Adipocyte (in vitro differentiated cells): ENCODE data around the gene ABHD15.

ENCODE experiments used
- DNase-seq: peaks from one replicate; pipeline ENCODE4 v3.0.0-alpha.2; 2015; ENCODE audit warnings: low read depth
- H3K27me3 ChIP-seq: replicated peaks from 2 replicates; pipeline ENCODE4 v1.7.0; 2013; ENCODE audit warnings: mild to moderate bottlenecking, low read length, moderate library complexity; ENCODE audit not compliant: control insufficient read depth, insufficient read depth
- H3K36me3 ChIP-seq: 2 replicates; pipeline ENCODE4 v1.7.0; 2013; ENCODE audit warnings: low read length, mild to moderate bottlenecking, moderate library complexity; ENCODE audit not compliant: control insufficient read depth, insufficient read depth, severe bottlenecking
- H3K4me1 ChIP-seq: 2 replicates; pipeline ENCODE4 v1.7.0; 2013; ENCODE audit warnings: mild to moderate bottlenecking, low read length, moderate library complexity; ENCODE audit not compliant: control insufficient read depth, insufficient read depth
- H3K4me3 ChIP-seq: 2 replicates; pipeline ENCODE4 v1.7.0; 2013; ENCODE audit warnings: mild to moderate bottlenecking, low read length, moderate library complexity
- H3K9ac ChIP-seq: 2 replicates; pipeline ENCODE4 v1.7.0; 2013; ENCODE audit warnings: mild to moderate bottlenecking, low read length, moderate library complexity
- H3K9me3 ChIP-seq: 2 replicates; pipeline ENCODE4 v1.7.0; 2013; ENCODE audit warnings: mild to moderate bottlenecking, low read length, moderate library complexity; ENCODE audit not compliant: control insufficient read depth

ABHD15 gene

DNA sequence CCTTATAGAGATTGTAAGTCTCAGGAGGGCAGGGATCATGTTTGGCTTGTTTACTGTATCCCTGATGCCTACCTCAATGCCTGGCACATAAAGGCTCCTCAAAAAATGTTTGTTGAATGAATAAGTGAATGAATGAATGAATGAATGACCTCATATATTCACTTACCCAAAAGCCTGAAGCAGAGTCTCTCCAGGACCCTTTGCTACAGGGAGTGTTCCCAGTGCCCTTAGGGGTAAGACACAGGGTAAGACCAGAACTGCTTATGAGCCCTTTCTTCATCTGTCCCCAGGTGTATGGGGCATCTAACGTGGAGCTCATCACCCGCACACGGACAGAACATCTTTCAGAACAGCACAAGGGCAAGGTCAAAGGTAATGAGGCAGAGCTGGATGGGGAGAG lies 43.6 kb upstream of the ABHD15 start:
- no peak for DNase-seq
- Histone ChIP-seq H3K4me3 (no peak overlapping the region), H3K9me3 (no peaks in the 10 kb centered on the region), H3K36me3 (no peaks in the 10 kb centered on the region), H3K4me1 (peaks cover 13% of the 10 kb centered on the region), H3K9ac (no peak overlapping the region), H3K27me3 (no peaks in the 10 kb centered on the region)

DNA sequence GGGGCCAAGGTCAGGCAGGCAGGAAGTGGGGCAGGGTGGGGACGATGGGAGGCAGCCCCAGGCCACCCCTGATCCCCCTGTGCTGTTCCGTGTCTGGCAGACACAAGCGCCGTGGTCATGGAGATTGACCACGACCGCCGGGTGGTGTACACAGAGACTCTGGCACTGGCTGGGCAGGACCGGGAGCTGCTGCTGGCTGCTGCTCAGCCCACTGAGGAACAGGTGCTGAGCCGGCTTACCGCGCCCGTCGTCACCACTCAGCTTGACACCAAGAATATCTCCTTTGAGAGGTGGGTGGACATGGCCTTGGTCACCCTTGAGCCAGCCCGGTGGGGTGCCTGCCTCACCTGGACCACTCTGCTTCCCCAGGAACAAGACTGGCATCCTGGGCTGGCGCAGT lies 42.1 kb upstream of the ABHD15 start:
- DNase-seq: no peak
- no peaks in the 10 kb centered on the region for H3K27me3 ChIP-seq
- no peaks in the 10 kb centered on the region for H3K9me3 ChIP-seq
- H3K9ac ChIP-seq: no peak overlapping the region
- no peaks in the 10 kb centered on the region for H3K36me3 ChIP-seq
- peaks cover 6% of the 10 kb centered on the region for H3K4me1 ChIP-seq
- no peak overlapping the region for H3K4me3 ChIP-seq

DNA sequence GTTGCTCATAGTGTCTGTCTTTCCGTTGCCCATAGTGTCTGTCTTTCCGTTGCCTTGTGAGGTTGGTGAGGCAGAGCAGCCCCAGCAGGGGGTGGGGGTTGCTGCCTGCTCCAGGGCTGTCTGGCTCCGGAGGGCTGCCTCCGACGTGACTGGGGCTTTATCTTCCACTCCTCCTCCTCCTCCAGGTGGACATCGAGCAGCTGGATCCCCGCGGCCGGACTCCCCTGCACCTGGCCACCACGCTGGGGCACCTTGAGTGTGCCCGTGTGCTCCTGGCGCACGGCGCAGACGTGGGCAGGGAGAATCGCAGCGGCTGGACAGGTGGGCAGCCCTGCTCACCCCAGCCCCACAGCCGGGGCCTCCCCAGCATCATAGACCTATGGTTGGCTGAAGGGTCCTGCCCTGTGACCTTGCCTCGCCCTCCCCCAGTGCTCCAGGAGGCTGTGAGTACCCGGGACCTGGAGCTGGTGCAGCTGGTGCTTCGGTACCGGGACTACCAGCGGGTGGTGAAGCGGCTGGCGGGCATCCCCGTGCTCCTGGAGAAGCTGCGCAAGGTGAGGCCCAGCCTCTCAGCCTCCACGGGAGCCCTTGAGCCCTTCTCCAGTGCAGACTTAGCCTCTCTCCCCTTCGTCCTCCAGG lies 40.8 kb upstream of the ABHD15 start:
- Histone ChIP-seq H3K36me3 (no peaks in the 10 kb centered on the region), H3K9ac (no peak overlapping the region), H3K4me1 (no peaks in the 10 kb centered on the region), H3K27me3 (no peaks in the 10 kb centered on the region), H3K9me3 (no peaks in the 10 kb centered on the region), H3K4me3 (no peak overlapping the region)
- DNase-seq: no peak

DNA sequence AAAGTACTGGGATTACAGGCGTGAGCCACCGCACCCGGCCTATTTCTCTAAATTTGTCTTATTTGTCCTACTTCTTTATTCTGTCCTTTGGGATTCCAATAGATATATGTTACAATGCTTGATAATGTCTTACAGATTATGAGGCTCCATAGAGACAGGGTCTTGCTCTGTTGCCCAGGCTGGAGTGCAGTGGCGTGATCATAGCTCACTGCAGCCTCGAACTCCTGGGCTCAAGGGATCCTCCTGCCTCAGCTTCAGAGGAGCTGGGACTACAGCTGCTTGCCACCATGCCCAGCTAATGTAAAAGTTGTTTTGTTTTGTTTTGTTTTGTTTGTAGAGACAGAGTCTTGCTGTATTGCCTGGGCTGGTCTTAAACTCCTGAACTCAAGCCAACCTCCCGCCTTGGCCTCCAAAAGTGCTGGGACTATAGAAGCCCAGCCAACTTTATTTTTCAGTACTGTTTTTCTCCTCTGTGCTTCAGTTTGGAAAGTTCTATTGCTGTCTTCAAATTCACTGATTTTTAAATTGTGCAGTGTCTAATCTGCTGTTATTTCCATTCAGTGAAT lies 36.4 kb upstream of the ABHD15 start:
- Histone ChIP-seq H3K9ac (no peak overlapping the region), H3K36me3 (no peaks in the 10 kb centered on the region), H3K27me3 (no peaks in the 10 kb centered on the region), H3K9me3 (no peaks in the 10 kb centered on the region), H3K4me3 (no peak overlapping the region), H3K4me1 (no peaks in the 10 kb centered on the region)
- DNase-seq: no peak

DNA sequence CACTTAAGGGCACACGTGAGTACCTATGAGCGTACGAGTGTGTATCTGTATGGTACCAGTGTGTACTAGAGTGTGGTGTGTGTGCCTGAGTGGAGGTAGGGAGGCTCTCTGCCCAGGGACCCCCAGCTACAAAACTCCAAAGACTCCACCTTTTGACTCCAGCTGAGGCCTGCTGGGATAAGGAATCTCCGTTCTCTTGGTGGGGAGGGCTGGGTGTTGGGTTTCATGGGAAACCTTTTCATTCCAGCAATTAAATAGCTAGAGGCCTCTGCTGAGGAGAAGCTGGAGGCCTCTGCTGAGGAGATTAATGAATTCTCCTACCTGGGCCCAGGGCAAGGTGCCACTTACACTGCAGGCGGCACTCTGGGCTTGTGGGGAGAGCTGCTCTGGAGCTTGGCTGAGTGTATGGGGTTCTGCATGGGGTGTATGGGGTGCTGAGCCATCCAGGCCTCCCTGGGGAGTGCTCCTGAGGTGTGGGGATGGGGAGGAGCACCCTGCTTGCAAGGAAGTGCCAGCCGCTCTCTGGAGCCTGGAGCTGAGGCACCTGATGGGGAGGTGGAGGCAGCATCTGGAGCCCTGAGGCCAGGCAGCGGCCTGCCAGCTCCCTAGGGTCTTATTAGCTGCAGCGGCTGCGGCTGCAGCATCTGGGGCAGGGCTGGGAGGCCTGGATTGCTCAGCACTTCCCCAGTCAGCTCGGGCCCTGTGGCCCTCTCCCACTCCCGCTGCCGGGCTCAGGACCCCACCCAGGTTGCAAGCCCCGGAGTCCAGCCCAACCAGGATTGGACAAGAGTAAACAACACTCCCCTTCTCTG lies 30.7 kb upstream of the ABHD15 start:
- Histone ChIP-seq H3K4me3 (no peak overlapping the region), H3K9me3 (no peaks in the 10 kb centered on the region), H3K27me3 (no peaks in the 10 kb centered on the region), H3K36me3 (no peaks in the 10 kb centered on the region), H3K9ac (no peak overlapping the region), H3K4me1 (peaks cover 37% of the 10 kb centered on the region)
- no peak for DNase-seq

DNA sequence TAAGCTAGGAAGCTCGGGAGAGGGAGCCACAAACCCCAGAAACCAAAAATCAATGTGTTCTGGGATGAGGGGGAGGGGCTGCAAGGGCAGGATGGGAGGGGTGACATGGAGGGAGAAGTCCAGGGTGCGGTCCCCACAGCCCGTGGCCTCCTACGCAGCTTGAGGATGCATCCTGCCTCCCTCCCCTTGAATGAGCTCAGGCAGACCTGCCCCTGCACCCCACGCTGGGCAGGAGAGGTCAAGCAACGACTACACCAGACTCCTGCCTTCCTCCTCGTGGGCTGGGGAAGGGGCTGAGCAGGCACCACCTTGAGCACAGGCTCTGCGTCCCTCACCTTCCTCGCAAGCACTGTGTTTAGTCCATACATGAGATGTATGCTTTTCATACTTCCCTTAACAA lies 30.0 kb upstream of the ABHD15 start:
- DNase-seq: no peak
- Histone ChIP-seq H3K36me3 (no peaks in the 10 kb centered on the region), H3K4me1 (peaks cover 44% of the 10 kb centered on the region), H3K9ac (no peak overlapping the region), H3K27me3 (no peaks in the 10 kb centered on the region), H3K9me3 (no peaks in the 10 kb centered on the region), H3K4me3 (no peak overlapping the region)

DNA sequence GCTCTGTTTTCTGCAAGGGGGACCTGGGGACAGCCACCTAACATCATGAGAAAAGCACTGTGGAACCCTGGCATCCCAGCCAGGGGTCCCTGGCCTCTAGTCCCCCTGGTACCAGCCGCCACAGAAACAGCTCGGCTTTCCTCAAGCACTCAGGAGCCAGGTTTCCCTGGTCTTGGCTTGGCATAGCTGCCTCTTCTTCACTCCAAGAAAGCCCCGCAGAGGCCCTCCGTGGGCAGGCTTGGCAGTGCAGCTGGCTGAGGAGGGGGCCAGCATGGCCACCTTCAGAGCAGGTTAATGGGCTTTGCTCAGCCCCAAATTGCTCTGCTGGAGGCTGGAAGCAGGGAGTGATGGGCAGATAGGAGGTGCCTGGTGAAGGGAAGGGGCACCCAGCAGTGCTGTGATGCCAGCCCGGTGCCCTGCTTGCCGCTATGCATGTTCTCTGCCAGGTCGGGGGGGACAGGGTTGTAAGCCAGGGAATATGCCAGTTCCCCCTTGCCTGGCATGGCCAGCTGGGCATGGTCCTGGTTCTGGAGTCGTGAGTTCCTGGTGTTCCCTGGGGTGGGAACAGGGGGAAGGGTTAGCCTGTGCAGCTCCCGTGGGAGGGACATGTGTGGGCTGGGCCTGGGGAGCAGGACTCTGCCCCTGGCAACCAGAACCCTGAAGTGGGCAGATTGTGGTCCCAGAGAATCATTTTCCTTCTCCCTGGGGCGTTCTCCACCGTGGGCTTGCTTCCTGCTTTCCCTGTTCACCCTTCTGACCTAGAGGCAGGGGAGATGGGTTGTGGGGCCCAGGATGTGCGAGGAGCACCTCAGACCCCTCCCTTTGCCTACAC lies 29.3 kb upstream of the ABHD15 start:
- Histone ChIP-seq H3K4me1 (peaks cover 51% of the 10 kb centered on the region), H3K4me3 (no peak overlapping the region), H3K27me3 (no peaks in the 10 kb centered on the region), H3K9ac (no peak overlapping the region), H3K9me3 (no peaks in the 10 kb centered on the region), H3K36me3 (no peaks in the 10 kb centered on the region)
- no peak for DNase-seq

DNA sequence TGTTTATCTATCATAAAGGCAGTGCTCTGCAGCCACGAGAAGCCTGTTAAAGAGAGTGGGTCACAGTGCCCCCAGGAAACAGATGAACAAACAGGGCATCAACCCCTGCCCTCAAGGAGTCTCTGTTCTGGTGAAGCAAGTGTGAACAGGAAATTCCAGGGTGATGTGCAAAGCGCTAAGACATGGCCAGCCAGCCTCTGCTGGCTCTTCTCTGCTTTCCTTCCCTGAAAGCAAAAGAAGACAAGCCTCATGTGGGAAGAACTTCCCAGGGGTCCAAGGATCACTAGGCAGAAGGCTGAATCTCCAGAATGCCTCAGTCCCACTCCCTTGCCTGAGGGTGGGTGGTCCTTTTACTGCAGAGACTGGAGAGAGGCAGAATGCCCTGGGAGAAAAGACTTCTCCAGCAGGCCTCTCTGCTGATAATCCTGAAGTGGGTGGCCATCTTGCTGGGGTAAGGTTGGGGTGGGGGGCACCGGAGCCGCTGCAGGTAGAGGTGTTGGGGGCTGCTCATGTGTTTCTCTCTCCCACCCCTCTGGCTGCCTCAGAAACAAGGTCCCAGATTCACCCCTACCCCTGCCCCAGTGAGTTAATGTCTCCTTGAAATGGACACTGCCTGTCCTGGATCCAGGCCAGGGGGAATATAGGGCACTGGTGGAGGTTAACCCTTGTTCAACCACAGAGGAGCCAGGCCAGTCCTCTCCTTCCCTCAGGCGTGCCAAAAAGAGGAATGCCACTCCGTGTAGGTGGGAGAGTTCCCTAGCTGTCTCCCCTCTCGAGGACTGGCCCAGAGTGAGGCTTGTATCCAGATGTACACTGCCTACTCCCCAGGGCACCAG lies 28.5 kb upstream of the ABHD15 start:
- no peak for DNase-seq
- Histone ChIP-seq H3K9ac (no peak overlapping the region), H3K9me3 (no peaks in the 10 kb centered on the region), H3K4me1 (peaks cover 59% of the 10 kb centered on the region), H3K36me3 (no peaks in the 10 kb centered on the region), H3K4me3 (no peak overlapping the region), H3K27me3 (no peaks in the 10 kb centered on the region)

DNA sequence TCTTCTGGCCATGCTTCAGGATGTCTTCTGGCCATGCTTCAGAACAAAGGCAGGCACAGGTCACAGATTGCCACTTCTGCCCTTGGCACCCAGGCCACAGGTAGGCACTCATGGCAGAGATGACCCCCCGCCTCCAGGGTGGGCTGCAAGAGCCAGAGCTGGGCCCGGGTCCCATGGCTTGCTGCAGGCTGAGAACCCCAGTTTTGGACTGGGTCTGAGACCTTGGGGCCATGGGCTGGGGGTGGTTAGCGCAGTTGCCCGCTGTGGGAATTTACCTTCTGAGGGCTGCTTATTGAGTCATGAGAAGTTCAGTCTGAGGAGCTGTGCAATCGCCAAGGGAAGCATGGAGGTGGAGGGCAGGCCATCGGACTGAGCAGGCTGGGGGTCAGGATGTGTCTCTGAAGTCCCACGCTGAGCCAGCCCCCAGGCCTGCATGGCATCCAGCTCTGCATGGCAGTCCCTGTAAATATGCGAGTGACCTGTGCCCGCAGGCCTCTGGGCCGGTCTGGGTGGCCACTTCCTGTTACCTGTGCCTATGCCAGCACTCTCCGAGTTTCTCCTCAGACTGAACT lies 27.8 kb upstream of the ABHD15 start:
- H3K36me3 ChIP-seq: no peaks in the 10 kb centered on the region
- H3K9ac ChIP-seq: no peak overlapping the region
- peaks cover 66% of the 10 kb centered on the region for H3K4me1 ChIP-seq
- no peak for DNase-seq
- H3K4me3 ChIP-seq: peak overlapping the region; percentile 80
- H3K27me3 ChIP-seq: no peaks in the 10 kb centered on the region
- no peaks in the 10 kb centered on the region for H3K9me3 ChIP-seq
